HG03159 (cell line): ENCODE measurements around the gene ACSS2.
A peak's percentile ranks its signal among the peaks of the same experiment; 100 is the strongest.

ENCODE experiments used
- ATAC-seq: cut with Tn5 transposase; IDR thresholded peaks from one replicate; pipeline ENCODE4 v1.9.1; 2021; ENCODE audit warnings: mild to moderate bottlenecking, moderate library complexity; ENCODE audit not compliant: unreplicated experiment

ACSS2 gene, protein sequence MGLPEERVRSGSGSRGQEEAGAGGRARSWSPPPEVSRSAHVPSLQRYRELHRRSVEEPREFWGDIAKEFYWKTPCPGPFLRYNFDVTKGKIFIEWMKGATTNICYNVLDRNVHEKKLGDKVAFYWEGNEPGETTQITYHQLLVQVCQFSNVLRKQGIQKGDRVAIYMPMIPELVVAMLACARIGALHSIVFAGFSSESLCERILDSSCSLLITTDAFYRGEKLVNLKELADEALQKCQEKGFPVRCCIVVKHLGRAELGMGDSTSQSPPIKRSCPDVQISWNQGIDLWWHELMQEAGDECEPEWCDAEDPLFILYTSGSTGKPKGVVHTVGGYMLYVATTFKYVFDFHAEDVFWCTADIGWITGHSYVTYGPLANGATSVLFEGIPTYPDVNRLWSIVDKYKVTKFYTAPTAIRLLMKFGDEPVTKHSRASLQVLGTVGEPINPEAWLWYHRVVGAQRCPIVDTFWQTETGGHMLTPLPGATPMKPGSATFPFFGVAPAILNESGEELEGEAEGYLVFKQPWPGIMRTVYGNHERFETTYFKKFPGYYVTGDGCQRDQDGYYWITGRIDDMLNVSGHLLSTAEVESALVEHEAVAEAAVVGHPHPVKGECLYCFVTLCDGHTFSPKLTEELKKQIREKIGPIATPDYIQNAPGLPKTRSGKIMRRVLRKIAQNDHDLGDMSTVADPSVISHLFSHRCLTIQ

DNA sequence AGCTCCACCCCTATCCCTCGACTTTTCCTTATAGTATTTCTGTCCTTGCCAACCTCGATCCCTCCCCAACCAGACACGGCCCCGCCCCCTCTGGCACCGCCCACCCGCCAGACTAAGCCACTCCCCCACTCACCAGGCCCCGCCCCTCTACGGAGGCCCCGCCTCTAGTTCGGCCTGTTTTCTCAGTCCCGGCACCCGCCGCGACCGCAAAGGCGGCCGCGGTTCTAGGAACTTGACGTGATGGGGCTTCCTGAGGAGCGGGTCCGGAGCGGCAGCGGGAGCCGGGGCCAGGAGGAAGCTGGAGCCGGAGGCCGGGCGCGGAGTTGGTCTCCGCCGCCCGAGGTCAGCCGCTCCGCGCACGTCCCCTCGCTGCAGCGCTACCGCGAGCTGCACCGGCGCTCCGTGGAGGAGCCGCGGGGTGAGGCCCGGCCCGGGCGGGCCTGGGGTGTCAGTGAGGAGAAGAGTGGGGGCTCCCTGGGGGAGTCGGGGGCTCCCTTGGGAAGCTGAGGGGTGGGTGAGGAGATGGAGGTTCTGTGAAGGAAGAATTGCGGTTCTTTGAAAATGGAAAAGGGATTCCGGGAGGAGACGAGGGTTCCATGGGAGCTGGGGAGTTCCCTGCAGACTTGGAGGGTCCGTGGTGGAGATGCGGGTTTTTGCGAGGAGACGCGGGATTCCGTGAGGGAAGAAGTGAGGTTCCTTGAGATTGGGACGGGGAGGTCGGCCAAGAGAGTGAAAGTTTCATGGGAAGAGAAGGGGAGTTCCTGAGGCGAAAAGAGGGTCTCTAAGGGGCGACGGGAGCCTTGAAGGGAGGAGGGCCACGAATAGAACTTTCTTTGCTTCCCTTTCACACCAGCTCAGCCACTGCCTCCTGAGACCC is at the start of gene ACSS2:
Gene ACSS2, plus strand, starts transcription at position 207 of the 877 bp plus-strand sequence. Its CDS starts 34 bp downstream, at position 241.
- ATAC-seq, result peak; percentile 62

DNA sequence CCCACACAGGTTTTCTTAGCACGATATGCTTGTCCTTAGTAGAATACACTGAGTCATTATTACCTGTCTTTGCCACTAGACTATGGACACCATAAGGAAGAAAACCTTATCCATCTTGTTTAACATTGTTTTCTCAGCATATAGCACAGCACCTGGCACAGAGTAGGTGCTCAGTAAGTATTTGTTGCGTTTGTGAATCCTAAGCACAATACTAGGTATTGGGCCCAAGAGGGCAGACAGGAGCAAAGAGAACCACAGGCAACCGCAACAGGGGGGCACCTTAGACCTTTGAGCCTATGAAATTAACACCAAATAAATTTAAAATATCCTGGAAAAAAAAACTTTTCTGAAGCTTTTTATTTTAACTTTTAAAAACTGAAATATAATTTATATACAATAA is 47.2 kb upstream of the ACSS2 start:
- no peak for ATAC-seq

DNA sequence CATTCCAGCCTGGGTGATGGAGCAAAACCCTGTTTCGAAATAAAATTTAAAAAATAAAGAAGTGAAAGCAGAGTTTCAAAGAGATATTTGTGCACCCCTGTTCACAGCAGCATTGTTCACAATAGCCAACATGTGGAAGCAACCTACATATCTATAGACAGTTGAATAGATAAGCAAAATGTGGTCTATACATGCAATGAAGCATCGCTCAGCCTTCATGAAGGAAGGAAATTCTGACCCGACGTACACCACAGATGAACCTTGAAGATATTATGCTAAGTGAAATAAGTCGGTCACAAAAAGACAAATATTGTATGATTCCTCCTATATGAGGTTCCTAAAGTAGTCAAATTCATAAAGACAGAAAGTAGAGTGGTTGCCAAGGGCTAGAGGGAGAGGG is 44.5 kb upstream of the ACSS2 start:
- ATAC-seq, result no peak

DNA sequence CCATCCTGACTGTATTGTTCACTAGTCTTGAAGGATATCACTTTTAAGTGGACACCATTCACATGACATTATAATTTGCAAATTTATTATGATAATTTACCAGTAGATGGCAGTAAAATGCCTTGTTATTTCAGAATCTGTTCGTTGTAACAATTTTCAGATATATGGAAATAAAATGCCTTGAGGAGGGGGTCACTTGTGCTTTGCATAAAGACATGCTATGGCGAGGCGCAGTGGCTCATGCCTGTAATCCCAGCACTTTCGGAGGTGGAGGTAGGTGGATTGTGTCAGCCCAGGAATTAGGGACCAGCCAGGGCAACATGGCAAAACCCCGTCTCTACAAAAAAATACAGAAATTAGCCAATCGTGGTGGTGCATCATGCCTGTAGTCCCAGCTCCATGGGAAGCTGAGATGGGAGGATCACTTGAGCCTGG is 41.9 kb upstream of the ACSS2 start:
- ATAC-seq, result no peak

DNA sequence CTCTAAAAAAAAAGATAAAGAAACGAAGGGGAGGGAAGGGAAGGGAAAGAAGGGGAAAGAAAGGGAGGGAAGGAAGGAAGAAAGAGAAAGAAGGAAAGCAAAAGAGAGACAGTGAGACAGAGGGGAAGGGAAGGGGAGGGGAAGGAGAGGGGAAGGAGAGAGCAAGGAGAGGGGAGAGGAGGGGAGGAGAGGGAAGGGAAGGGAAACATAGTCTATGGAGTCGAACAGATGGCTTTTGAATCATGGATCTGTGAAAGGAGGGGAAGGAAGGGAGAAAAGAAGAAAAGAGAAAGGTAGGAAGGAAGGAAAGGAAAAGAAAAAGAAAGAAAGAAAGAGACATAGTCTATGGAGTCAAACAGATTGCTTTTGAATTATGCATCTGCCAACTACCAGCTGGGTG is 34.3 kb upstream of the ACSS2 start:
- no peak for ATAC-seq

DNA sequence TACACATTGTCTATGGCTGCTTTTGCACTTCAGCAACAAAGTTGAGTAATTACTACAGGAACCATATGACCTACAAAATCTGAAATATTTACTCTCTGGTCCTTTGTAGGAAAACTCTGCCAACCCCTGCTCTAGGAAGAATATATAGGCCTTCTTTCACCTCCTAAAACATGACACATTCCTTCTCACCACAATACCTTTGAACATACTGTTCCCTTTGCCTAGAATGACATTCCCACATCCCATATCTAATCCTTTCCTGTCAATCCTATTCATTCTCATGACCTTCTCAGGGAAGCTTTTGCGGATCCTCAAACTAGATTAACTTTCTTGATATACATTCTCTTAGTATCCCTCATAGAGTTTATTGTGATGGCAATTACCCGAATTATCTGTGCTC is 33.0 kb upstream of the ACSS2 start:
- ATAC-seq, result no peak

DNA sequence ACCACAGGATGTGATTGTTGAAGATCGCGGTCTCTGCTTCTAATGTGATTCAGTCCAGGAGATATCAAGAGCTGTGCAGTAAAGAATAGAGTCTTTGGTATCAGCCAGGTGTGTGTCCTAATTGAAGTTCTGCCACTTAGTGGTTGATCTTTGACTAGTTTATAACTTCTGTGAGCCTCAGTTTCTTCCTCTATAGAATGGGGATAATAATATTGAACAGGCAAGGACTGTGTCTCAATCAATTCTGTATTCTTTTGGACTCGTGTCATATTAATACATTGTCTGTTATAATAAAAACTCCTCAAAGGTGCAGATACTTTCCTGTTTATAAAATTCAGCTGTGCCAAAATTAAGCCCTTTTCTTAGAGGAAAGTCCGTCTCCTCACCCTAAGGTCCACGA is 27.8 kb upstream of the ACSS2 start:
- no peak for ATAC-seq

DNA sequence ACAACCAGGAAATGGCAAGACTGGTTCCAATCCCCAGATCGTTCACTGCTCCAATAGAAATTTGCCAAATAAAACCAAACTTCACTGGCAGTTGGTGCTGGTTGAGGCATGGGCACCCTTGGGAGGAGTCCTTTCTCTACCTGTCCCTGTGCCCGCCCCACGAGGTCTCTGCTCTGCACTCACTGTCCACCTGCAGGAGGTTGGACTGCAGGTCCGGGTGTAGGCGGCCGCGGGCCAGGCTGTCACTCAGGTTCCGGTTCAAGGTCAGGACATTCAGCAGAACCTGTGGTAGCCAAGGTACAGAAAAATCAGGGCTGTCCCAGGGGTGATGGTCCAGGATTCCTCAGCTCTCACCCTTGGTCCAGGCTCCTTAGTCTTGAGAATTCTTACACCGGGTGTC is 26.6 kb upstream of the ACSS2 start:
- ATAC-seq, result no peak

DNA sequence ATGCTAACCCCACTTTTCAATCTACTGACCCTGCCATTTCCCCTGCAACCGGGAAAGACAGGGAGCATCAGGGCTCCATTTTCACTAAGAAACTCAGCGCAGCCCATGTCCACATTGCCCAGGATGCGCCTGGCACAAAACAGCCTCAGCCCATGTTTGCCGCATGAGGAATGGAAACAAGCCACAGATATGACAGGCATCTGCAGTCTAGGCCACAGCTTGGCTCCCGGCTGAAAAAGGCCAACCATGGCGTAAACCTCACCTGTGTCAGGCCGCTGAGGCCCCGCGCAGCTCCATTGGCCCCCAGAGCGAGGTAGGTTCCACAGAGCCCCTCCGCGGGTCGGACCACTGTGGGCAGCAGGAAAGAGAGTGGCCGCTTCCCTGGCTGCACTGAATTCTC is 25.4 kb upstream of the ACSS2 start:
- ATAC-seq, result no peak

DNA sequence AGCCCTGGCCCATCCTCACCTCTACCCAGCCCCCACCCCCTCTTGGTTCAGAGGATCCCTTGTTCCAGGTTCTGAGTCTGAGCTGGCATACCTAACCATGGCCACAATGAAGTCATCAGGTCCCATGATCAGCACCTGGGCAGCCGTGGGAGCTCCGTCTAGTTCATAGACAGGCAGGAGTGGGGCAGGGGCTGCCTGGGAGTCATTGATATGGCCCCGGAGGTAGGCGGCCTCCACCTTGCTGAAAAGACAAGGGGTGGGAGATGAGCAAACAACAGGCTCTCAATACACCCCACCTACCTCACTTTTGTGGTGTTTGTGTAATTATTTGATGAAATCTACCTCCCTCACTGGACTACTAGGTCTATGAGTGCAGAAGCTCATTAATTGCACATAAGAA is 24.1 kb upstream of the ACSS2 start:
- ATAC-seq, result no peak

DNA sequence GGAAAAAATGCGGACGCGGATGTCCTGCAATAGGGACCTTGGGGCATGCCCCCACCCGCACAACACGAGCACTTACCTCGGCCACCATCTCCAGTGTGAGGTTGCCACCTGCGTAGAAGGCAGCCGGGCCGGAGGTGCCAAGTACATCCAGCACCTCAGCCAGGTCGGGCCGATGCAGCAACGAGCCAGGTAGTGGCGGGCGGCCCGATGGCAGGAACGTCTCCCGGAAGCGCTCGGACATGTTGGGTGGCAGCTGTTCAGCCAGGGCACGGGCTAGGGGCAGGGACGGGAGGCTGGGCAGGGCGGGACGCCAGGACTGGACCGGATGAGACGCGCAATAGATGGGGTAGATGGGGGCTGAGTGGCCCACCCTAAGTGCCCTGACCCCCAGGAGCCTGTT is 17.0 kb upstream of the ACSS2 start:
- no peak for ATAC-seq

DNA sequence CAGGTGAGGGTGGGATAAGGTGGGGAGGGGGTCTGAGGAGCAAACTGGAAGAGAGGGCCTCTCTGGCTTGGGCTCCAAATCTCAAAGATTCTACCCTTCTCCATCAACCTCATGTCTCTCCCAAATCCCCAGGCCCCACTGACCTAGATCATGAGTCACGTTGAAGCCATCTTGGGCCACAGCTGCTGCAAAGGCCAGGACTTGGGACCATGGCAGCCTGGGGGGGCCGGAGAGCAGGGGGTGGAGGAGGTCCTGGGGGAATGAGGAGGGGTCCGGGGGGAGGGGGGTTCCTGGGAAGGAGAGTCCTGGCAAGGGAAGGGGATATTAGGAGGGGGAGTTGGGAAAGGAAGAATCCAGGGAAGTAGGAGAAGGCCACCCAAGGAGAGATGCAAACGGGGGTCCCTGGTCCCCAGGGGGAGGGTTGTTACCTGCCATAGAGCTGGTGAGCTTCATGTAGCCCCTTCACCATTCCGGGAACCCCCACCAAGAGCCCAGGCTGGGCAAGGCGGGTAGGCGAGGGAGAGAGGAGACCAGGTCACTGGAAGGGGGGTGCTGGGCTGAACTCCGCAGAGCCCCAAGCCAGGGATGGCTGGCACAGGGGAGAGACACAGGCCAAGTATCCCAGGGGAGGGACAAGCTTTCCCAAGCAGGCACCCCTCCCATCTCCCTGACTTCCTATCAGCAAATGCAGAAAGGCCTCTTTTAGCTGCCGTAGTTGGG is 16.4 kb upstream of the ACSS2 start:
- no peak for ATAC-seq

DNA sequence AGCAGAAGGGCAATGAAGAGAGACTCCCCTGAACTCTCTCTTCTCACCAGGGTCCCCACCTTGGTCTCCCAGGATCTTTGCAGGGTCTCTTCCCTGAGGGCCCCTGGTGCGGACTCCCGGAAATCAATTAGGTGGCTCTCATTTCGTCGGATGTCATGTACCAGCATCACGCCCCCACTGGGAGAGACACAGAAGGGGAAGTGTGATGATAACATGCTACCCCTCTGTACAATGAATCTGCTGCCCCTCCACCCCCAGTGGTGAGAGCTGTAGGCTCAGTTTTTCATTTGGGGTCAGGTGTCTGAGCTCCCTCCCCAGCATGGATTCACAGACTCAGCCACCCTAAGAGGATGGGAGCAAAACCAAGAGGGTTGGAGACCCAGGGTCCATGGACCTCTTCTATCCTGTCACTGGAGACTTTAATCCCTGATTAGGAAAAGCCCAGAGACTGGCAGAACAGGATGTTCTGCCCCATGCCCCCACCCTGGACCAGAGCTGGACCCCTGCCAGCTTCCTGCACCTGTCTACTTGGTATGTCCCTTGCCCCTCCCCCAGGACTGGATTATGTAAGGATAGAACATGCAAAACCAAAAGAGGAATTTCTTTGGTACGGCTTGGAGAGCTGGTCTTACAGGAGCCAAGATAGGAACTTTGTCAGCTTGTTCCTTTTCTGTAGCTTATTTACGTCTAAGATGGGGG is 14.9 kb upstream of the ACSS2 start:
- no peak for ATAC-seq

DNA sequence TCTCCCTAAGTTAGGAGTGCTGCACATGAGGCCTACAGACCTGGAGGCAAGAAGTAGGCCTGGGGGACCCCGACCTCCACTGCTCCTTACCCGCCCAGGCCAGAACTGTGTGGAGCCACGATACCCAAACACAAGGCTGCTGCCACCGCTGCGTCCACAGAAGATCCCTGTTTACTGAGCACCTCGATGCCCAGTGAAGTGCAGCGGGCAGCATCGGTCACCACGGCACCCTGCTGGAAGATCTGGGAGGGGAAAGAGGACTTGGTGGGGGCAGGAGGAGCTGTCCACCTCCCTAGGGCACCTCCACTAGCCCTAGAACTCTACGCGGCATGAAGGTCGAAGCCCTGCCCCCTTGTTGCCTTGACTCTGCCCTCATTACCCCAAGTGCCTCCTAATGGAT is 13.7 kb upstream of the ACSS2 start:
- no peak for ATAC-seq

DNA sequence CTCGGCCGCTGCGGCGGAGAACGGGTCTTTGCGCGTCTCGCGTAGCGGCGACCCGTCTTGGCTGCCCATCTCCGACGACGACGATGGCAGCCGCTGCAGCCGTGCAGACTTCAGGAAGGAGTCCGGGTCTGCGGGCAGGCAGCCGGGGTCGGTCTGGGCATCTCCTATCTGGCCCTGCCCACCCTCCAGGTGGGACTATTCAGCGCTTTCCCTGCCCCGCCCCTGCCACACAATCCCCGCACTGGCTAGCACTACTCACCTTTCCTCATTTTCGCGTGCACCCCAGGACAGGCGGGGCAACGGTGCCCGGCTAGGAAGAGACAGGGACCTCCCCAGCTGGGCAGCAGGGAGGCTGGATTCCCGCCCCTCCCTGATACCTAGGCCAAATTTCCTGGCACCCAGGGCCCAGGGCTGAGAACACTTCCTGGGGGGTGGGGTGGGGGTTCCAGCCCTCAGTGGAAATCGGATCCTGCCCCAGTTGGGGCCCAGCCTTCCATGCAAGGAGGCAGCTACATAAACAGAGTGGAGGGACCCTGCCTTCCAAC is 12.9 kb upstream of the ACSS2 start:
- no peak for ATAC-seq

DNA sequence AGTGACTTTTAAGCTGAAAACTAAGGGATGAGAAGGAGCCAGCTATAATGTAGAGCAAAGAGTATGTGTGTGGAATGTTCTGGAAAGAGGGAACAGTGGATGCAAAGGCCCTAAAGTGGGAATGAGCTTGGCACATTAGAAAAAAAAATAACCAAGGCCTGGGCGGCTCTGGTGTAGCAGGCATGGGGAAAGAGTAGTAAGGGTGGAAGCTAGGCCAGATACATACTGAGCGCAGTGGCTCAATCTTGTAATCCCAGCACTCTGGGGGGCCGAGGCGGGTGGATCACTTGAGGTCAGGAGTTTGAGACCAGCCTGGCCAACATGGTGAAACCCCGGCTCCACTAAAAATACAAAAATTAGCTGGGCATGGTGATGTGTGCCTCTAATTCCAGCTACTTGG is 12.2 kb upstream of the ACSS2 start:
- ATAC-seq, result no peak

DNA sequence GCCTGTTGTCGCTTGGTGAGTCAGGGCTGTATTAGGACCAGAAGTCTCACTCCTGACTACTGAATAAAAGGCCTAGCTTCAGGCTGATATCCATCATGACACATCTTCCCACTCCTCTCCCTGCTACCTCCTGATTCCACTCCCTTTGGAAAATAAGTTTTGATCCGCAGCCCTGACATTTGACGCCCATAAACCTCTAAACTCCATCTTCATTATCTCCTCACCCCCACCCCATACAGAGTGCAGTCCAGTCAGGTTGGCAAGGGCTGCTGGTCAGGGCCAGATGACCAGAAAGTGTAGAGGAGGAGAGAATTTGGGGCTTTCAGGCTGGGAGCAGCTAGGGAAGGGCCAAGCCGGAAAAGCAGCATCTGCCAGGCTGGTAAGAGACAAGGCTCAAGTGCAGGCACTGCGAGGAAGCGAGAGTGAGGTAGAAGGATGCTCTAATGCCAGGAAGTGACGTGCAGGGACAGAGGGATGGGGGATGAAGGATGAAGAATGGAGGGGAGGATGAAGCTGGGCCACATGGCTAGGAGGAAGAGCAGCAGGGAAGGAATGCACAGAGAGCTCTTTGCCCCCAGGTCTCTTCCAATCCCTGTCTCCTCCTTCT is 5.0 kb upstream of the ACSS2 start:
- ATAC-seq, result no peak

DNA sequence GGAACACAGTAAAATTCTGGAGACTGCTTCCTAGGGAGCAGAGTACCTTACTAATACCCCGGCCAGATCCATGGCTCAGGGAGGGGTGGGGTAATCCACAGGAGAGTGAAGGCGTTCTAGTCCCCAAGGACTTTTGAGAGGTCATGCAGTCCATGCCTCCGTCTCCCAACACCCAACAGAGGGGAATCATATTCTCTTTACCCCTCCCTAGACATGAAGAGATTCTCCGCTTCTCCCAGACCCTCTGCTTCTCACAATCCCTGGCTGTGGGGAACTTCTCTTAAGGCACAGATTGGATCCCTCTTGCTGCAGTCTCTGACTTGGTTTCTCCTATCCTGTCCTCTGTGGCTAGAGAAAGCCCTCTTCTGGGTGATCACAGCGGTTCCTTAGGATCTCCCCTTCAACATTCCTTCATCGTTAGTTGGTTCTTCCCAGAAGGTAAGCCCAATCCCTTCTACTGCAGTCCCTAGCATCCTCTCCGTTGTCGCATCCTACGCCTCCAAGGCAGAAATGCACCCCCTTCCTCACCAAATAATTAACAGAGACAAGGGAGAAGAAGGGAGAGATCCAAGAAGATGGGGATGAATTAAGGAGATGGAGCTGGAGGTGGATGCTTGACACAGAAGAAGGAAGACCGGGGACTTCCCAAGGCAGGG is 4.3 kb upstream of the ACSS2 start:
- no peak for ATAC-seq

DNA sequence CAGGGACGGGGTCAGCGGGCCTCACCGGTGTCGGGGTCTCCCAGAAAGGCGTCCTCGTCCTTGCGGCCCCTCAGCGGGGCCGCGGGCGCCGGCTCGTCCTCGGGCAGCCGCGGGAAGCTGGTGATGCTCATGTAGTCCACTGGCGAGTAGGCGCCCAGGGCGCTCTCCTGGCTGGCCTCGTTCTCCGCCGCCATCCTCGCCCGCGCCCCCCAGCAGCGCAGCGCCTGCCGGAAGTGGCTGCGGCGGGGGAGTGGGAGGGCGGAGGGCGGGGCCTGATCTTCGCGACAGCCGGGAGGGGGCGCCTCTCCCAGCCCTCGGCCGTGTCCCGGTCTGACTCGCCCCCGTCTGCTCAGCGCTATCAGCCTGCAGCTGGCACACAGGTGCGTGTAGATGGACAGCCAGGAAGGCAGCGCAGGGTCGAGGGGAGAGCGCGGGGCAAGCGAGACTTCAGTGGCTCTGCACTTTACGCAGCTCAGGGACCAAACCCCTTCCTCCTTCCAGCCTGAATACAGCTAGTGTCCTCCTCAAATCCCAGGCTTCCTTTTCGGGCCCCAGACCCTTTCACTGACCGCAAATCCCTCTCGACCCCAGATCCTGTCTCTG is 3.7 kb upstream of the ACSS2 start, which contains the start of gene GGT7:
Gene GGT7, minus strand, starts transcription at position 235 of the 603 bp plus-strand sequence. Its CDS starts 41 bp downstream, at position 194.
- ATAC-seq, result peak; percentile 44
